Activated CD4-positive, alpha-beta T cell treated with anti-CD3 and anti-CD28 coated beads for 4 hours (primary cell): Measurements from ENCODE around the gene PTMS.

Experiments used
- DNase-seq, 2 donors: peaks; one replicate each; pipeline ENCODE4 v3.0.0-alpha.2; 2020

Gene PTMS

DNA sequence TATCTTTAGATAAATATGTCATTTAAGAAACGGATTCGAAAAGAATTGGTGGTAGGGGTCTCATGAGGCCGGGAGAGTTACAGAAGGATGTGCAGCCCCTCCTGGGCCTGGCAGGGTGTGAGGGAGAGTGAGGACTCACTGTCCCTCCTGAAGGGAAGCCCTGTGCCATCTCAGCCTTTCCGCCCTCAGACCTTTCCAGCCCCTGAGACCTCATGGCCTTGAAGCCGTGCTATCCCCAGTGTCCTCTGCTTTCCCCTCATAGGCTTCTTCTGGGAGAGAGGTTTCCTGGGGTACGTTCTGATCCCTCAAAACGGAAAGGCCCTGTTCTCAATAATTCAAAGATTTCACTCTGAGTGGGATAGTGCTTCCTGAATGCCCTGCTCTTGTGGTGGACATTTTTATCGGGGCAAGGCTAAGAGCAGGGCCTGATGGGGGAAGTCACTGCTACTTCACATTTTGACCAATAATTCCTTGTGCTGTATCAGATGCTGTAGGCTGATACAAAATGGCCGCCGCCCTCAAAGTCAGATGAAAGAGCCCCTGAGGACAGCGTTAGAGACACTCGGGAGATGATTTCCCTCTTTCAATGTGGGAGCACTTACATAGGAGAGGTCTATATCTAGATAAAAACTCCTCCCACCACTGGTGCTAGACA, 24.5 kb downstream of the PTMS start:
- peak; percentile 45 to 47 for DNase-seq

GRCh38 chr12:6791931-6792520, 25.9 kb downstream of the PTMS start:
- DNase-seq = no peak

DNA sequence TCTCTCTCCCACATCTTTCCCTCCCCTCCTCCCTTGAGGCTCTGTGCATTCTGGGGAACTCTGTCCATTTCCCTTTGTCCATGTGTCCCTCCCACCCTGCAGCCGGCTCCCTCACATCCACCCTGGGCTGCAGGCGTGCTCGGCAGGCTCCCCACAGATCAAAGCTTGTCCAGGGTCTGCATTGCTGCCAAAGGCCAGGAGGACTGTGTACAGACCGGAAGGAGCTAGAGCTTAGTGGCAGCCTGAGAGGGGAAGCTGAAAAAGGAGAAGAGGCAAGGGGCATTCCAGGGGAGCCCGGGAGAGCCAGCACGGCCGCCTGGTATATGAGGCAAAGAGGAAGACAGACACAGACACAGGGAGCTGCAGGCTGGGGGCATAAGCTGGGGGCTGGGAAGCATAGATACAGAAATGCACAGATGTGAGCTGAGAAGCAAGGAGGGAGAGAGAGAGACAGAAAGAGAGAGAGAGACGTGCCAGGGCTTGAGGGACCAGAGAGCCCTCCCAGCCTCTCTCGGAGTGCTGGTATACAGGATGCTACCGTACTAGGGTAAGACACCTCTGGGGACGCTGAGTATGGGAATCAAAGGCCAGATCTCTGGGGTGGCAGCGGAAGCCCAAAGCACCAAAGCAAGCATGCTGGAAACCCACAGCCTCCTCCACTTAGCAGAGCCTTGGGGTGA, 26.5 kb downstream of the PTMS start:
- DNase-seq = peak in 1 of 2 donors; percentile 36

GRCh38 chr12:6795088-6795487, 28.9 kb downstream of the PTMS start:
- no peak for DNase-seq

- no peak for DNase-seq
Observed at GRCh38 chr12:6796576-6796975, 30.4 kb downstream of the PTMS start.

- DNase-seq = no peak
Observed at GRCh38 chr12:6799147-6799546, 33.0 kb downstream of the PTMS start.

- DNase-seq = no peak
Observed at GRCh38 chr12:6807170-6807569, 41.0 kb downstream of the PTMS start.

DNA sequence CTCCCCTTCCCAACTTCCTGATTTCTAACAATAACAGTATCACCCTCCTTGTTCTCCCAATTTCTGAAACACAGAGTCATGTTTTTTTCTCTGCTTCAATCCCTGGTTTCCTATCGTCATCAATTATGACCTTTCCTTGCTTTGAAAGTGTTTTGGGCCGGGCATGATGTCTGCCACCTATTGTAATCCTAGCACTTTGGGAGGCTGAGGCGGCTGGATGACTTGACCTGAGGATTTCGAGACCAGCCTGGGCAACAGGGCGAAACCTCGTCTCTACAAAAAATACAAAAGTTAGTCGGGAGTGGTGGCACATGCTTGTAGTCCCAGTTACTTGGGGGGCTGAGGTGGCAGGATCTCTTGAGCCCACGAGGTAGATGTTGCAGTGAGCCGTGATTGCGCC, 42.9 kb downstream of the PTMS start:
- no peak for DNase-seq

DNA sequence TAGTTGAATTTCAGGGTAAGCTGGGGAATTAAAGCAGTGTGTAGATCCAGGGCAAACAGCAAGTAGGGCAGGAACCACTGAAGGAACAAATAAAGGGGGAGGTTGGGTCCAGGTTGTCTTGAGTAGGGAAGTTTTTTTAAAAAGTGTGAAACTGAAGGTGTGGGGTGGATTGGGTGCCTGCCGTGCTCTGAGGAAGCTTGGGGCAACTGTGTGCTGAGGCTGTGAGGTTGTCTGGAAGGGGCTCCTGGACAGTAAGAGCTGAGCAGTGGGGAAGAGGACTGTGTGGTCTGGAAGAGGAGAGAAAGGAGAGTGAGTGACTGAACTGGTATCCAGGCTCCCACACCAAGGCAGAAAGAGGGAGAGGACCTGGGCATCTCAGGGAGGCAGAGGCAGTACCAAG, 44.6 kb downstream of the PTMS start:
- no peak for DNase-seq

DNA sequence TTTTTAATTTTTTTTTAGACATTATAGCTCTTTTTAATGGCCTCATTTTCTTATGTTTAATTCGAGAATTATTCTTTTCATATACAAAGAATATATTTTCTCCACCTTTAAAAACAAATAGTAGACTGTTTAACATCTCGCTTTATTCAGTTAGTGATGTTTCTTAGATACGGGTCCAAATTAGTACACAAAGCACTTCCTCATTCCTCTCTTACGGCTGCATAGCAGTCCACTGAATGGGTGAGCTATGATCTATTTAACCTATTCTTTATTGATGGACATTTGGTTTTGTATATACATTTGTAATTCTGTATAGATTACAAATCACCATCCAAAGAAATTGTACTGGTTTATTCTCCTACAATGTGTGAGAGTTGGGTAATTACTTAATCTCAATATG, 47.2 kb downstream of the PTMS start:
- DNase-seq = no peak

DNA sequence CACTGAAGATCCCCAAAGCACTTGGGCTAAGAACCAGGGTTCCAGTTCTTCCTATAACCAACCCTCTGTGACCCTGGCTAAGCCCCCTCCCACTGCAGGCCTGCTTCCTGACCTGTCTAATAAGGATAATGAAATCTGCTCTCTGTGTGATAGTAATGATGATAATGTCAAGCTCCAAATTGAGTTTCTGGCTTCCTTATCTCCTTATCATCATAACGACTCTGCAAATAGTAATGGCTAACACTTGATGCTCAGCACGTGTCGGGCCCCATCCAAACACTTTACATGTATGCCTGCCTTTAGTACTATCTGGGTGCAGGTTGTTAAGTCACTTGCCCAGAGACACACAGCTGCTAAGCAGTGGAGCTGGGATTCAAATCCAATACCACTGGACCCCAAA, 50.4 kb downstream of the PTMS start:
- DNase-seq = no peak

GRCh38 chr12:6817098-6817497, 50.9 kb downstream of the PTMS start:
- no peak for DNase-seq

DNA sequence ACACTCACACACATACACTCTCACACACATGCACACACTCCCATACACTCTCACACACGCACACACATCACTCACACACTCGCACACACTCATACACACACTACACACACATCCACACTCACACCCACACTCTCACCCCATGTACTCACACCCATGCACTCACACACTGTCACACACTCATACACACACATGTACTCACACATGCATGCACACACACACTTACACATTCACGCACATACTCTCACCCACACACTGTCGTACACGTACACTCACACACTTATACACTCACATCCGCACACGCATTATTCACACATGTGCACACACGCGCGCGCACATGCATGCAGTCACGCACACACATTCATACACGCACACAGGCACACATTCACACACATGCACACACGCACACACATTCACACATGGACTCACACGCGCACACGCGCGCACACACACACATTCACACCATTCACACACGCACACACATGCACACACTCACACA, 51.5 kb downstream of the PTMS start:
- DNase-seq = no peak

- no peak for DNase-seq
Observed at GRCh38 chr12:6818222-6818621, 52.1 kb downstream of the PTMS start.

DNA sequence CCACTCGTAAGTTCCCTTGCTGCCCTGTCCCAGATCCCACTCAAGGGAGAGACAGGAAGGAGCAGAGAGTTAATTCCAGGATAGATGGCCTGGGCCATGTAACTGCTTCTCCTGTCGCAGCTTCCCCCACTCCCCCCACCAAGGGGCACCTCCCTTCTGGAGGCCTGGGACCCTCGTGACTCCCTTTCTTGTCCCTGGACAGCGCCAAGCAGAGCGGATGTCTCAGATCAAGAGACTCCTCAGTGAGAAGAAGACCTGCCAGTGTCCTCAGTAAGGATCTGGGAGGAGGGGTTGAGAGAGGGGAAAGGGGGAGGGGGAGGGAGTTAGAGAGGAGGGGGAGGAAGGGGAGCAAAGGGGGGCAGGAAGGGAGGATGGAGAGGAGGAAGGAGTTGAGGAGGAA, 52.5 kb downstream of the PTMS start:
- no peak for DNase-seq

GRCh38 chr12:6819106-6820030, 53.2 kb downstream of the PTMS start:
- no peak for DNase-seq

DNA sequence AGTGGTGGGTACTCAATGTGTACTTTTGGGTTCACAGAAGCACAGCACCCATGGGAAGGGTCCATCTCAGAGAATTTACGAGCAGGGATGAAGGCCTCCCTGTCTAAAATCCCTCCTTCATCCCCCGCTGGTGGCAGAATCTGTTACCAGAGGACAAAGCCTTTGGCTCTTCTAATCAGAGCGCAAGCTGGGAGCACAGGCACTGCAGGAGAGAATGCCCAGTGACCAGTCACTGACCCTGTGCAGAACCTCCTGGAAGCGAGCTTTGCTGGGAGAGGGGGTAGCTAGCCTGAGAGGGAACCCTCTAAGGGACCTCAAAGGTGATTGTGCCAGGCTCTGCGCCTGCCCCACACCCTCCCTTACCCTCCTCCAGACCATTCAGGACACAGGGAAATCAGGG, 54.0 kb downstream of the PTMS start:
- DNase-seq = no peak
